ENCODE results near the gene SLC35D2.

GRCh38 chr9:96378187-96378586 lies 5.3 kb downstream of the SLC35D2 start:
- TF ChIP-seq CTCF (IDR thresholded peaks at IDR 0.05 in 2 of 3, conservative IDR thresholded peaks at IDR 0.05 in 1 of 3; ENCODE audit: borderline replicate concordance in 1 of 3, insufficient read depth in 1 of 3, low read depth in 2 of 3, low read length in 2 of 3) = no peak
- TF ChIP-seq POLR2A (IDR thresholded peaks at IDR 0.05; ENCODE audit: borderline replicate concordance, extremely low read depth, insufficient read depth, insufficient read length) = no peak
- TF ChIP-seq ZBTB33 (IDR thresholded peaks at IDR 0.05; ENCODE audit: extremely low read depth, insufficient replicate concordance, low read length) = no peak
